ENCODE measurements around the gene CALHM6.

DNA sequence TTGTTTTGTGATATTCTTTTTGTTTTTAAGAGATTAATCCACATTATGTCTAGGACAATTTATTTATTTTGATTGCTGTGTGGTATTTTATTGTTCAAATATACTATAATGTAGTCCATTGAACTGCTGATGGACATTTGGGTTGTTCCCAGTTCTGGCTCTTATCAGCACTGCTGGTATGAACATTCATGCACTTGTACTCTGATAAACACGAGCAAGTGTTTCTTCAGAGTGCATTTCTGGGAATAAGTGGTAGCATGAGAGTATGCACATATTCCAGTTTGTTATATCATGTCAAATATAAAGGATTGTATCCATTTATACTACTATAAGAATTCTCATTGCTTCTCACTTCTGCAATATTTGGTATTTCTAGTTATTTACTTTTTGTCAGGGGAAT, 7.1 kb downstream of the CALHM6 start:
- TF ChIP-seq FOXA1 (IDR thresholded peaks at IDR 0.05) (no peak), YY1 (IDR thresholded peaks at IDR 0.05) (no peak), RAD21 (IDR thresholded peaks at IDR 0.05) (no peak), TAF1 (conservative IDR thresholded peaks at IDR 0.05) (no peak), SP1 (IDR thresholded peaks at IDR 0.05) (no peak)
- TF ChIP-seq, protein P1, sequence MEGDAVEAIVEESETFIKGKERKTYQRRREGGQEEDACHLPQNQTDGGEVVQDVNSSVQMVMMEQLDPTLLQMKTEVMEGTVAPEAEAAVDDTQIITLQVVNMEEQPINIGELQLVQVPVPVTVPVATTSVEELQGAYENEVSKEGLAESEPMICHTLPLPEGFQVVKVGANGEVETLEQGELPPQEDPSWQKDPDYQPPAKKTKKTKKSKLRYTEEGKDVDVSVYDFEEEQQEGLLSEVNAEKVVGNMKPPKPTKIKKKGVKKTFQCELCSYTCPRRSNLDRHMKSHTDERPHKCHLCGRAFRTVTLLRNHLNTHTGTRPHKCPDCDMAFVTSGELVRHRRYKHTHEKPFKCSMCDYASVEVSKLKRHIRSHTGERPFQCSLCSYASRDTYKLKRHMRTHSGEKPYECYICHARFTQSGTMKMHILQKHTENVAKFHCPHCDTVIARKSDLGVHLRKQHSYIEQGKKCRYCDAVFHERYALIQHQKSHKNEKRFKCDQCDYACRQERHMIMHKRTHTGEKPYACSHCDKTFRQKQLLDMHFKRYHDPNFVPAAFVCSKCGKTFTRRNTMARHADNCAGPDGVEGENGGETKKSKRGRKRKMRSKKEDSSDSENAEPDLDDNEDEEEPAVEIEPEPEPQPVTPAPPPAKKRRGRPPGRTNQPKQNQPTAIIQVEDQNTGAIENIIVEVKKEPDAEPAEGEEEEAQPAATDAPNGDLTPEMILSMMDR (IDR thresholded peaks at IDR 0.05; ENCODE audit: low read depth, low read length, missing input control) = no peak
- TF ChIP-seq, protein P2, sequence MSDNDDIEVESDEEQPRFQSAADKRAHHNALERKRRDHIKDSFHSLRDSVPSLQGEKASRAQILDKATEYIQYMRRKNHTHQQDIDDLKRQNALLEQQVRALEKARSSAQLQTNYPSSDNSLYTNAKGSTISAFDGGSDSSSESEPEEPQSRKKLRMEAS (IDR thresholded peaks at IDR 0.05) = no peak

Data from liver (tissue), 3 donors.